Erythroblast (primary cell): ENCODE data around the gene DLG2.

Experiments used
- GATA1 ChIP-seq: IDR thresholded peaks from 2 replicates; pipeline ENCODE4 v1.6.1; 2011; ENCODE audit warnings: low read depth, mild to moderate bottlenecking, control low read depth, low read length, moderate library complexity
- POLR2A ChIP-seq: IDR thresholded peaks from 2 replicates; pipeline ENCODE4 v1.6.1; 2011; ENCODE audit warnings: mild to moderate bottlenecking, low read length

- TF ChIP-seq POLR2A (no peak), GATA1 (no peak)
Observed at GRCh38 chr11:85137597-85137996, 489.5 kb downstream of the DLG2 start.
